ENCODE measurements around the gene CENPM. TPM values are rescaled to one million over a fixed set of nuclear protein-coding genes. Genes with fewer than 3 reads are reported as not detected.

CENPM gene
- total RNA-seq, 1 donor from 2014 or later, result 8.4 TPM

GRCh38 chr22:41913842-41914534 is 33.0 kb downstream of the CENPM start:
- DNase-seq, result no peak

GRCh38 chr22:41913040-41913719 is 33.8 kb downstream of the CENPM start:
- no peak for DNase-seq

GRCh38 chr22:41912338-41913039 is 34.5 kb downstream of the CENPM start:
- no peak for DNase-seq

- DNase-seq, result no peak
Observed at GRCh38 chr22:41911001-41911611, 35.8 kb downstream of the CENPM start.

GRCh38 chr22:41910050-41911000 is 36.6 kb downstream of the CENPM start:
- no peak for DNase-seq

- no peak for DNase-seq
Observed at GRCh38 chr22:41909310-41910049, 37.5 kb downstream of the CENPM start.

GRCh38 chr22:41908411-41909309 is 38.3 kb downstream of the CENPM start:
- DNase-seq, result no peak

- DNase-seq, result no peak
Observed at GRCh38 chr22:41907436-41908401, 39.2 kb downstream of the CENPM start.

GRCh38 chr22:41906822-41907221 is 40.1 kb downstream of the CENPM start:
- no peak for DNase-seq

GRCh38 chr22:41905411-41906202 is 41.3 kb downstream of the CENPM start:
- DNase-seq, result no peak

GRCh38 chr22:41904450-41905410 is 42.2 kb downstream of the CENPM start:
- DNase-seq, result no peak

- no peak for DNase-seq
Observed at GRCh38 chr22:41902932-41903421, 44.0 kb downstream of the CENPM start.

GRCh38 chr22:41902016-41902415 is 44.9 kb downstream of the CENPM start:
- DNase-seq, result no peak

- DNase-seq, result no peak
Observed at GRCh38 chr22:41900652-41901312, 46.2 kb downstream of the CENPM start.

- no peak for DNase-seq
Observed at GRCh38 chr22:41899992-41900651, 46.8 kb downstream of the CENPM start.
